ENCODE results near the gene RSPO3. TPM values are rescaled to one million over a fixed set of nuclear protein-coding genes. Genes with fewer than 3 reads are reported as not detected.

The RSPO3 gene
- total RNA-seq, 4 donors from 2014 or later = 1.9 to 10.7 (median 4.0) TPM

DNA sequence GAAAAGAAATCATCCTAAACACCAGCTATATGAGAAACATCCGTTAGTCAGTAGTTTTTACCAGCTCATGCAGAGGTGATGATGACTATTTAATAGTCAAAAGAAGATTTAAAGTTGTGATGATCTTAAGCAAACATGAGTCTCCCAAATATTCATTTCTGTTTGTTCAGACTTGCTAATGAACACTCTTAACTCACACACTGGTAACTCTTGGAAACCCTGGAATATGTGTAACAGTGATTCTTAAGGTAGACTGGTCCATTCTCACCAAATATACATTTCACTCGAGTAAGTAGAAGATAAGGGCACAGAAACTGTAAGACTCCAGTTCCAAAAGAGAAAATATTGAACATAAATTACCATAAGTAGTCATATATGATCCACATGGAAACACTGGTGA is 29.1 kb downstream of the RSPO3 start:
- H3K4me1 ChIP-seq = no peaks in the 10 kb centered on the region
- no peaks in the 10 kb centered on the region for H3K9me3 ChIP-seq
- H3K27me3 ChIP-seq = no peaks in the 10 kb centered on the region
- H3K4me3 ChIP-seq = no peak overlapping the region
- no peaks in the 10 kb centered on the region for H3K36me3 ChIP-seq
- H3K27ac ChIP-seq = no peak overlapping the region
- TF ChIP-seq, protein P1, sequence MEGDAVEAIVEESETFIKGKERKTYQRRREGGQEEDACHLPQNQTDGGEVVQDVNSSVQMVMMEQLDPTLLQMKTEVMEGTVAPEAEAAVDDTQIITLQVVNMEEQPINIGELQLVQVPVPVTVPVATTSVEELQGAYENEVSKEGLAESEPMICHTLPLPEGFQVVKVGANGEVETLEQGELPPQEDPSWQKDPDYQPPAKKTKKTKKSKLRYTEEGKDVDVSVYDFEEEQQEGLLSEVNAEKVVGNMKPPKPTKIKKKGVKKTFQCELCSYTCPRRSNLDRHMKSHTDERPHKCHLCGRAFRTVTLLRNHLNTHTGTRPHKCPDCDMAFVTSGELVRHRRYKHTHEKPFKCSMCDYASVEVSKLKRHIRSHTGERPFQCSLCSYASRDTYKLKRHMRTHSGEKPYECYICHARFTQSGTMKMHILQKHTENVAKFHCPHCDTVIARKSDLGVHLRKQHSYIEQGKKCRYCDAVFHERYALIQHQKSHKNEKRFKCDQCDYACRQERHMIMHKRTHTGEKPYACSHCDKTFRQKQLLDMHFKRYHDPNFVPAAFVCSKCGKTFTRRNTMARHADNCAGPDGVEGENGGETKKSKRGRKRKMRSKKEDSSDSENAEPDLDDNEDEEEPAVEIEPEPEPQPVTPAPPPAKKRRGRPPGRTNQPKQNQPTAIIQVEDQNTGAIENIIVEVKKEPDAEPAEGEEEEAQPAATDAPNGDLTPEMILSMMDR (IDR thresholded peaks at IDR 0.05) = no peak
- TF ChIP-seq POLR2A (IDR thresholded peaks at IDR 0.05) = no peak
- no peak for DNase-seq

DNA sequence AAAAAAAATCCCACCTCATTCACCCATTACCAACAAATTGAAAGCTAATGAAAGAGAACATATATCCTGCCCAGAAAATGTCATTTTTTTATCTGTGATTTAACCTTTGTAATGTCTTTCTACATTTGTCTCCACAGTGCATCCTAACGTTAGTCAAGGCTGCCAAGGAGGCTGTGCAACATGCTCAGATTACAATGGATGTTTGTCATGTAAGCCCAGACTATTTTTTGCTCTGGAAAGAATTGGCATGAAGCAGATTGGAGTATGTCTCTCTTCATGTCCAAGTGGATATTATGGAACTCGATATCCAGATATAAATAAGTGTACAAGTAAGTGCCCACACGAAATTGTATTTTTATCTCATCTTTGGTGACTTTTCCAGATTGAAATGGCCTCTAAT is 30.0 kb downstream of the RSPO3 start:
- no peak for DNase-seq
- H3K36me3 ChIP-seq = no peaks in the 10 kb centered on the region
- no peaks in the 10 kb centered on the region for H3K4me1 ChIP-seq
- TF ChIP-seq, protein P1 (IDR thresholded peaks at IDR 0.05) = no peak
- TF ChIP-seq POLR2A (IDR thresholded peaks at IDR 0.05) = no peak
- no peak overlapping the region for H3K27ac ChIP-seq
- no peaks in the 10 kb centered on the region for H3K9me3 ChIP-seq
- H3K4me3 ChIP-seq = no peak overlapping the region
- H3K27me3 ChIP-seq = no peaks in the 10 kb centered on the region

DNA sequence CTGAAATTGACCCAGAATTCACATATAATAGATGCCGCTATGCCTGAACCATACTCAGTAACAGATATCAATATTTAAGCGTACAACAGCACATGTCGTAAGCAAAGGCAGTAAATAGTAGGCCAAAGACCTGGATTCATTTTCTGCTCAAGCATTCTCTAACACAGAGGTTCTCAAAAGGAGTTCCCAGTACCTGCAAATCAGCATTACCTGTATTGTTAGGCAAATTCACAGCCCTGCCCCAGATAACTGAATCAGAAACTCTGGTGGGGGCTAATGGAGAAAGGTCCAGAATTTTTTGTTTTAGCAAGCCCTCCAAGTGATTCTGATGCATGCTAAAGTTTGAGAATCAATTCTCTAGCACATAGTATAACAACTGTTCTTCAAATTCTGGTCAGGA is 36.0 kb downstream of the RSPO3 start:
- H3K4me1 ChIP-seq = no peaks in the 10 kb centered on the region

DNA sequence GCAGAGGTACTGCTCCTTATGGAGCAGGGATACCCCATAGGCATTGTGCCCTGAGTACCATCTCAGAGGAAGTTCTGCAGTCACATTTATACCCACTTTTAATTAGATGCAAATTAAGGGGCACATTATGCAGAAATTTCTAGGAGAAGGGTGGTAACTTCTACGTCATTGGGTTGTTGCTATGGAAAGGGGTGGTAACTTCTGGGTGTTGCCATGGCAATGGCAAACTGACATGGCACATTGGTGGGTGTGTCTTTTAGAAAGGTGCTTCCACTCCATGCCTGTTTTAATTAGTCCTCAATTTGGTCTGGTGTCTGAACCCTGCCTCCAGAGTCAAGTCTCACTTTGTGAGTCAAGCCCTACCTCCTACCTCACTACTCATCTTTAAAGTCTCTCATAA is 42.0 kb downstream of the RSPO3 start:
- Histone ChIP-seq H3K27ac (no peak overlapping the region), H3K9me3 (no peaks in the 10 kb centered on the region), H3K36me3 (no peaks in the 10 kb centered on the region), H3K4me1 (no peaks in the 10 kb centered on the region), H3K4me3 (no peak overlapping the region), H3K27me3 (no peaks in the 10 kb centered on the region)
- TF ChIP-seq POLR2A (IDR thresholded peaks at IDR 0.05) = no peak
- TF ChIP-seq, protein P1 (IDR thresholded peaks at IDR 0.05) = no peak
- DNase-seq = no peak

More for the DNA sequence above, 36.0 kb downstream of the RSPO3 start:
- Histone ChIP-seq H3K4me3 (no peak overlapping the region), H3K27ac (no peak overlapping the region), H3K27me3 (no peaks in the 10 kb centered on the region), H3K9me3 (no peaks in the 10 kb centered on the region), H3K36me3 (no peaks in the 10 kb centered on the region)
- TF ChIP-seq, protein P1 (IDR thresholded peaks at IDR 0.05) = no peak
- no peak for TF ChIP-seq POLR2A (IDR thresholded peaks at IDR 0.05)
- DNase-seq = no peak

DNA sequence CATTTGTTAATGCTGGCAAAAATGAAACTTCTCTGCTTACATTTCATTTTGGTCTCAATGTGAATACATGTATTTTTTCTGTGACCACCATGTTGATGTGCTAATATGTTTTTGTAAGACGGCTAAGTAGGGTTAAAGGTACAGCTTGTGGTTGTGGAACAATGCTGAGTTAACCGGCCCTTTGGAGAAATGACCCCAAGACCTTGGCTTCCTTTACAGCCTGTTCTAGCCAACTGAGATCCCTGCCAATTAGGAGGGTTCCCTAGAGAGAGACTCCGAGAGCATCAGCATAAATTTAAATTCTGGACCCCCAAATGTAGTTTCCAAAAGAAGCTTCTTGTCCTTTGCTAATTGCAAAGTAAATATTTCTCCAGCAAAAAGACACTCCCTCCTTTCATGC is 44.4 kb downstream of the RSPO3 start:
- Histone ChIP-seq H3K27me3 (no peaks in the 10 kb centered on the region), H3K4me3 (no peak overlapping the region), H3K9me3 (no peaks in the 10 kb centered on the region), H3K27ac (no peak overlapping the region), H3K4me1 (no peaks in the 10 kb centered on the region), H3K36me3 (no peaks in the 10 kb centered on the region)
- no peak for DNase-seq
- no peak for TF ChIP-seq POLR2A (IDR thresholded peaks at IDR 0.05)
- TF ChIP-seq, protein P1 (IDR thresholded peaks at IDR 0.05) = no peak

DNA sequence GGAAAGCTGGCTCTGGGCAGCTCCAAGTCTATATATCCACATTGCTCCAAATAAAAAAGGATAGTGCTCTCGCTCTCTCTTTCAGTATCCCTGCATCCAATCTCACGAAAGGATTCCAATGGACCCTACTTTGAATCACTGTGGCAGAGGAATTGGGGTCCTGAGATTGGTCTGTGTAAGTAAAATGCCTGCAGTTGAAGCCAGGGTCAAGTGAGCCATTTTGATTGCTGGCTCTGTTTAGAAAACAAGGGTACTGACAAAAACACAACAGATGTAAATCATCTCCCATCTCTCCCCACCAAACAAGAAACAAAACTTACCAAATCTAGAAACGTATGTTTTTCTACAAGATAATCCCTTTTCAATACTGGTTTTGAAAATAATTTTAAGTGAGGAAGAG is 45.6 kb downstream of the RSPO3 start:
- TF ChIP-seq, protein P1 (IDR thresholded peaks at IDR 0.05) = no peak
- no peak for TF ChIP-seq POLR2A (IDR thresholded peaks at IDR 0.05)
- H3K4me1 ChIP-seq = no peaks in the 10 kb centered on the region
- no peaks in the 10 kb centered on the region for H3K9me3 ChIP-seq
- no peak overlapping the region for H3K27ac ChIP-seq
- H3K27me3 ChIP-seq = no peaks in the 10 kb centered on the region
- DNase-seq = no peak
- no peak overlapping the region for H3K4me3 ChIP-seq
- no peaks in the 10 kb centered on the region for H3K36me3 ChIP-seq

All from Peyer's patch (tissue), 4 donors.